ENCODE measurements around the gene CHRND.

DNA sequence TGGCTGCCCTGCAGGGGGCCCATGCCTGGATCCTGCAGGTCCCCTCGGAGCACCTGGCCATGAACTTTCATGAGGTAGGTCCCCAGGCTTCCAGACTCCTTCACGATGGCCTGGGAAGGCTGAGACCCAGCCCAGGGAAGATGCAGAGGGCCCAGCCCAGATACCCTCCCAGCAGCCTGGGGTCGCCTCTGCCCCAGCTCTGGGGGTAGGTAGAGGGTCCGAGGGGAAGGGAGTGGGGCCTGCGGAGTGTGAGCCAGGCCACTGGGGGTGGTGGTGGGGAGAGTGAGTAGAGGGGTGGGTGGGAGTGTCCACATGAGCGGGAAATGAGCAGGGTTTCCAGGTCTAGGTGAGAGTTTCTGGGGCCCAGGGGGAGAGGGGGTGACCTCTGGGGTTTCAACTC, 1.2 kb upstream of the CHRND start:
- TF ChIP-seq EP300 (IDR thresholded peaks at IDR 0.05) (no peak), POLR2A (IDR thresholded peaks at IDR 0.05) (no peak)
- TF ChIP-seq, protein P1, sequence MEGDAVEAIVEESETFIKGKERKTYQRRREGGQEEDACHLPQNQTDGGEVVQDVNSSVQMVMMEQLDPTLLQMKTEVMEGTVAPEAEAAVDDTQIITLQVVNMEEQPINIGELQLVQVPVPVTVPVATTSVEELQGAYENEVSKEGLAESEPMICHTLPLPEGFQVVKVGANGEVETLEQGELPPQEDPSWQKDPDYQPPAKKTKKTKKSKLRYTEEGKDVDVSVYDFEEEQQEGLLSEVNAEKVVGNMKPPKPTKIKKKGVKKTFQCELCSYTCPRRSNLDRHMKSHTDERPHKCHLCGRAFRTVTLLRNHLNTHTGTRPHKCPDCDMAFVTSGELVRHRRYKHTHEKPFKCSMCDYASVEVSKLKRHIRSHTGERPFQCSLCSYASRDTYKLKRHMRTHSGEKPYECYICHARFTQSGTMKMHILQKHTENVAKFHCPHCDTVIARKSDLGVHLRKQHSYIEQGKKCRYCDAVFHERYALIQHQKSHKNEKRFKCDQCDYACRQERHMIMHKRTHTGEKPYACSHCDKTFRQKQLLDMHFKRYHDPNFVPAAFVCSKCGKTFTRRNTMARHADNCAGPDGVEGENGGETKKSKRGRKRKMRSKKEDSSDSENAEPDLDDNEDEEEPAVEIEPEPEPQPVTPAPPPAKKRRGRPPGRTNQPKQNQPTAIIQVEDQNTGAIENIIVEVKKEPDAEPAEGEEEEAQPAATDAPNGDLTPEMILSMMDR (IDR thresholded peaks at IDR 0.05) = no peak
